NOMO-1 treated with dmso at 0.1 percent for 144 hours (cell line): ENCODE data around the gene TTC3.

Experiments used
- DNase-seq: peaks from one replicate; lab custom pipeline; 2025; ENCODE audit not compliant: unreplicated experiment; lab: John Stamatoyannopoulos, UW

Gene TTC3

DNA sequence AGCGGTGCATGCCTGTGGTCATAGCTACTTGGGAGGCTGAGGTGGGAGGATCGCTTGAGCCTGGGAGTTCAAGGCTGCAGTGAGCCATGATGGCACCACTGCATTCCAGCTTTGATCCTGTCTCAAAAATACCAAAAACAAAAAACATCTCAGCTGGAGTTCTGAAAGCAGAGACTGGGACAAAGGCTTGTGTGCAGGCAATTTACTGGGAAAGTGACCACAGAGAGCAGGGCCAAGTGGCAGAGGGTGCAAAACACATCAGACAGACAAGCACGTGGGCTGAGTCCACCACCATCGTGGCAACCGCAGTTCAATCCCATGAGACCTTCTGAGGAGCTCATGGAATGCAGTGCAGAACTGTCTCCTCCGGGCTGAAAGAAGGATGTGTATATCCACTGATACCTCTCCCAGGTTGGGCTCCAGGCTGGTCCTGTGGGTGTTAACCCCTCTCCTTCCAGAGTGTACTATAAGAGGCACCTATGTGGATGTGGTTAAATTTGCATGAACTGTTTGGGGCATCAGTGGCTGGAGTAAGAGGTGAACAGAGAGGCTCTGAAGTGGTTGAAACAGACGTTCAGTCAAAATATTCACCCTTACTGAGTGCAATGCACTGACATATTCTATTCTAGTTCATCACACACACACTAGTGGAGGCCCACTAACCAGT is 11.0 kb upstream of the TTC3 start:
- no peak for DNase-seq

DNA sequence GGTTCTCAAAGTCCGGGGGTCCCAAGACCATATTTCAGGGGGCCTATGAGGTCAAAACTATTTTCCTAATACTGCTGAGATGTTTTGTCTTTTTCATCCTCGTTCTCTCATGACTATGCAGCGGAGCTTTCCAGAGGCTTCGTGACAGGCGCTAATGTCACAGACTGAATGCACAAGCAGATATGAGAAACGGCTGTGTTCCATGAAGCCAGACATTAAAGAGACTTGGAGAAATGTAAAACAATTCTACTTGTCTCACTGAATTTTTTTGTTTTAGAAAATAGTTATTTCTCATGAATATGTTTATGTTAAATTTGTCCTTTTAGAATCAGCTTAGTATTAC is 10.5 kb upstream of the TTC3 start:
- no peak for DNase-seq

DNA sequence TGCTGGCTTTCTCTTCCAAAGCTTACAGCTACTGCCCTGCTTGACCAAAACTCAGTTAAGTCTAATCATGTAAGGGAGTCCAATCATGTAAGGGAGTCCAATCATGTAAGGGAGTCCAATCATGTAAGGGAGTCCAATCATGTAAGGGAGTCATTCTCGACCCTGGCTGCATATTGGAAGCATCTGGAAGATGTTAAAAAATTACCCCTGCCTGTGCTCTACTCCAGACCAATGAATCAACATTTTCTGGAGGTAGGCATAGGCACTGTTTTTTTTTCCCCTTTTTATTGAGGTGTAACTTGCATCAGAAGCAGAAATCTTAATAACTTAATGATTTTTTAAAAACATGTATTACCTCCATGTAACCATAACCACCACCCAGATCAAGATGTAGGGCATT is 9.6 kb upstream of the TTC3 start:
- DNase-seq: no peak

DNA sequence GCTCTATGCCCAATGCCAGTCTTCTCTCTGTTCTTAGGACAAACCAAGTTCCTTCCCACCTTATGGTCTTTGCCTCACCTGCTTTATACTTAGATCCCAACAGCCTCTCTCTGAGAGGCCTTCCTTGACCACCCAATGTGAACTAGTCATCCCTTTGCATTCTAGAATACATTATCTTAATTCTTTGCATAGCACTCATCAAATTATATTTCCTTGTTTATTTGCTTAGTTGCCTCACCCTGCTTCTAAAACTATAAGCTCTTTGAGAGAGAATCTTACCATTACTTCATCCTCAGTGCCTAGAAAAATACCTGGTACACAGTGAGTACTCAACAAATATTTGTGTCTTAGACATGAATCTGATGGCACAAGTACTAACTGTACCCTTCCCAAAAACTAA is 8.2 kb upstream of the TTC3 start:
- DNase-seq: no peak

DNA sequence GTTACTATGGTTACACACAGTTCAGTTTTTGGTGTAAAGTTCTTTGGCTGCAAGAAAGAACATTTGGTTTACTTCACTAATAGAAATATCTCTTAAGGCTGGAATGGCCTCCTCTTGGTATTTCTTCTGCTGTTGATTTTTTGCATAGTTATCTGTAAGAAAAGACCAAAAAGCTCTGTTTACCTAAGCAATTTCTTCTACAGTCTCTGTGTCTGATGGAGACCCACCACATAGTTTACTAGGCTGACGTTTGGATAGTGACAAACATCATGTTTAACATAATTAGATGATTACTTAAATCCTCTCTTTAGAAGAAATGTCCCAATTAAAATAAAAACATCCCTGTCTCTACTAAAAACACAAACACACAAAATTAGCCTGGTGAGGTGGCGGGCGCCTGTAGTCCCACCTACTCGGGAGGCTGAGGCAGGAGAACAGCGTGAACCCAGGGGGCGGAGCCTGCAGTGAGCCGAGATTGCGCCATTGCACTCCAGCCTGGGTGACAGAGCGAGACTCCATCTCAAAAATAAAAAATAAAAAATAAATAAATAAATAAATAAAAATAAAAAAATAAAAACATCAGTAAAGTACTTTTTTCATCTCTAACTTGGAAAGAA is 7.4 kb upstream of the TTC3 start:
- no peak for DNase-seq

DNA sequence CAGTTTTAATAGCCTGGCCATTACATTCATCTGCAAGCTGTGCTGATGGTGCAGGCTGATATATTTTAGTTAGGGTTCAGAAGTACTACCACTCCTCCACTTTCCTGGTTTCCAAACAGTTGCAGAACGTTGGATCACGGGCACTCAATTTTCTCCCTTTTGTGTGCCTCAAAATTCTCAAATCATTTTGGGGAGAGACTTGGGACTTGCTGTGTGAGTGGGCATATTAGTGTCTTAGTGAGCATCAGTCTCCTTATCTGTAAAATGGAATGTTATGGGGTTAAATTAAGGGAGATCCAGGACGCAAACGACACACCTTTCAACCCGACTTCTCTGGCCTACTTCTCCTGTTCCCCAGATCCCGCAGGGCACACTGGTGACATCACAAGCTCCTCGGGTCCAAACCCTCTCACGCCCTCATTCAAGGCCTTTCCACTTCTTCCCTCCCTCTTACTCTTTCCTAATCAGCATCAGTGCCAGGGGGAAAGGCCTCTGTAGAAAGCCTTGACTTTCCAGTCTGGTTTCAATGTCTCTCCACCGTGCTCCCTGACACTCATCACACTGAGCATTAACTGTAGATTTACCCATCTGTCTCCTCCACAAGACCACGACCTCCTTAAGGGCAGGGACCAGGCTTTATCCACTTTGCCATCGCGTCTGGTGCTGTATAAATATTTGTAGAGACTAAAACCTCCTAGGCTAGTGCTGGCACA is 1.3 kb upstream of the TTC3 start:
- no peak for DNase-seq

DNA sequence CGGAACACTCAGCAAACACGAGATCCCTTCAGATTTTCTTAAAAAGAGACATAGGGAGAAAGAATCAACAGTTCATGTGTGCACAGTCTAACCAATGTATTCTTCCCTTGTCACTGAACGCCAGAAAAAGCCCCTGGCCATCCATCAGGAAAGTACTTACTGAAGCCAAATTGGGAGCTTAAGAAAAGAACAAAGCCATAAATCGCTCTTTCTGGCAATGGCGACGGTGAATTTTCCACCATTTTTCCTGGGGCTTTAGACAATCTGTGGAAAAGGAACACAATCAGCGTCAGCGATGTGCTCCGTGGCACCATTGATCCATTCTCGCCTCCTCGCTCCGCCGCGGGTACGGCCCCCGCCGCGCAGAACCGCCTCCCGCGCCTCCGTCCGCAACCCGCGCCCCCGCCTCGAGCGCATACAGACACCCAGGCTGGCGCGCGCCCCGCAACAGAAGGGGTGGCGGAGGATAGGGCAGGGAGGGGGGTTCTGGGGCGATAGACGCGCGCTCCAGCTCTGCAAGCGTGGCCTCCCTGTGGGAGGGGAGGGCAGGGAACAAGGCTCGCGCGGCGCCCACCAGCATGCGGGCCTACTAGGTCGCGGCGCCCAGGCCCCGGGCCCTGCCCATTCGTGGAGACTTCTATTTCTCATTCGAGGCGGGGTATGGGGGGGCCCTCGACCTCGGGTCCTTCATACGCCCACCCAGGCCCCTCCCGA is 623 bp upstream of the TTC3 start:
- peak; percentile 52 for DNase-seq

DNA sequence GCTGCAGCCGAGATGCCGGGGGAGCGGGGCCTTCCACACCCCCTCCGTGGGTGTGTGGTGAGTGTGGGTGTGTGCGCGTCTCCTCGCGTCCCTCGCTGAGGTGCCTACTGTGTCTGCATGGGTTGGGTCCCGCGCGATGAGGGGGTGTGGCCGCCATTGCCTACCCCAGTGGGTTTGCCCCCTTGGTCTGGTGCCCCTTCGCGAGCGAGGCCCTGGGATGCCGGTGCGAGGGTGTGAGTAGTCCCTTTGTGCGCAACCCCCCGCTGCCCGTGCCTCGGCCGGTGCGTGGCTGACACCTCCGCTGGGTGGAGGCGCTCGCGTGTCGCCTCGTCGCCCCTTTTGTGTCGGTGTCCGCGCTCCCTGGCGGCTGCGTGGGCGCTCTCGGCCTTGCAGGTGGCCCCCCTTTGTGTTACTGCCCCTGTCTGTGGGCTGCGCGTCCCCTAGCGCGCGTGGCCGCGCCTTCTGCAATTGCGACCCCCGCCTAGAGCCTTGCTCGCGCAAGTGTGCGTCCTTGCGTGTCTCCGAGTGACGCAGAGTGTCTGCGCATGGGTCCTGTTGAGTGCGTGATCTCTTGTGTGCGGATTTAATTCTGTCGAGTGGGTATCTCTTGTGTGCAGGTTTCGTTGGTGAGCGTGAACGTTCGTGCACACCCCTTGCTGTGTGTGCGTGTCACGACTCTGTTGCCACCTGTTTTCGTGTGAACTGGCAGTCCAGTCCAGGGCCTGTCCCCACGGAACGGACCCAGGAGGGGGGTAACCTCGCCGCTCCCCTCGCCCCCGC is 553 bp downstream of the TTC3 start:
- no peak for DNase-seq

DNA sequence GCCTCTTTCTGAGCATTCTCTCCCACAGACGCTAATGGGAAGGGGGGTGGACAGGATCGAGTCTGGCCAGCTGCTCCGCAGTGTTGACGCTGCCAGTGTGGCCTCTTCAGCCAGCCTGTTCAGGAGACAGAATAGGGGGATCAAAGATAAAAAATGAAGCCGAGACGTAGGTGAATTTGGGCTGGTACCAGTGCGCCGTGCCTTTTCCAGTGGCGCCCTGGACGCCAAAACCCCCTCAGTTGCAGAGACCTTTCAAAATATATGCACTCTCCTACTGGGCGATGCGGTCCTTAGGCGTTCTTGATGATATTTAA is 1.1 kb downstream of the TTC3 start:
- no peak for DNase-seq

DNA sequence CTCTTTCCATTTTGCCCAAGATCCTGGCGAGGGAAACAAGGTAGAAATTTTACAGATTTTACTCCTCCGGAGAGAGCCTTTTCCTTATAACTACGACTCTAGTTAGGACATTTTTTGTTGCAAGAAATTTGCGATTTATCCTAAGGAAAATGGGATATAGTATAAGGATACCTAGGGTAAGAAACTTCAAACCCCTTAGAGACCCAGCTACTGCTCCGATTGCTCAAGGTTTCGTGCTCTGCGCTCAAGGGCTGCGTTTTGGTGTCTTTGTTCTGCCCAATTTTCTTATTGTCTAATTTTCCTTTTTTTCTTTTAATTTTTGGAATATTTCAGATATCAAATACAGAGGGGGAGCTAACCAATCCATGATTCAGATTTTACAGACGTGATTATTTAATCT is 1.5 kb downstream of the TTC3 start:
- no peak for DNase-seq

DNA sequence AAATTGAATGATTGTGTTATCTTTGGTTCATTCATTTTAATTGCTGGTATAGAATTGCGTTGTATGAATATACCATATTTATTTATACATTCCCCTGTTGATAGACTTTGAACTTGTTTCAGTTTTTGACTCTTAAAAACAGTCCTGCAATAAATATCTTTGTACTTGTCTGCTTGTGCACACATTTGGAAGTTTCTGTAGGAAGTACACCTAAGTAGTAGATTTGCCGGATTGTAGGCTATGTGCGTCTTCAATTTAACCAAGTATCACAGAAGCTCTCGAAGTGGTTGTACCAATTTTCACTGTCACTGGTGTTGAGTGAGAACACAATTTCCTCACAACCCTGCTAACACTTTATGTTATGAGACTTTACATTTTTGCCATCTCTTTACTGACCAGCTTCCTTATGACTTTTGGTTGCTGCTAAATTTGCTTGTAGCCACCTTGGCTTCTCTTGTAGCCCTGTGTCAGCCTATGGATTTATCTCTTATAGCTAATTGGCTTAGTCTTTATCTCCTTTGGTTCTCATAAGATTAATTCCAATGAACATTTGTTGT is 2.2 kb downstream of the TTC3 start:
- no peak for DNase-seq

DNA sequence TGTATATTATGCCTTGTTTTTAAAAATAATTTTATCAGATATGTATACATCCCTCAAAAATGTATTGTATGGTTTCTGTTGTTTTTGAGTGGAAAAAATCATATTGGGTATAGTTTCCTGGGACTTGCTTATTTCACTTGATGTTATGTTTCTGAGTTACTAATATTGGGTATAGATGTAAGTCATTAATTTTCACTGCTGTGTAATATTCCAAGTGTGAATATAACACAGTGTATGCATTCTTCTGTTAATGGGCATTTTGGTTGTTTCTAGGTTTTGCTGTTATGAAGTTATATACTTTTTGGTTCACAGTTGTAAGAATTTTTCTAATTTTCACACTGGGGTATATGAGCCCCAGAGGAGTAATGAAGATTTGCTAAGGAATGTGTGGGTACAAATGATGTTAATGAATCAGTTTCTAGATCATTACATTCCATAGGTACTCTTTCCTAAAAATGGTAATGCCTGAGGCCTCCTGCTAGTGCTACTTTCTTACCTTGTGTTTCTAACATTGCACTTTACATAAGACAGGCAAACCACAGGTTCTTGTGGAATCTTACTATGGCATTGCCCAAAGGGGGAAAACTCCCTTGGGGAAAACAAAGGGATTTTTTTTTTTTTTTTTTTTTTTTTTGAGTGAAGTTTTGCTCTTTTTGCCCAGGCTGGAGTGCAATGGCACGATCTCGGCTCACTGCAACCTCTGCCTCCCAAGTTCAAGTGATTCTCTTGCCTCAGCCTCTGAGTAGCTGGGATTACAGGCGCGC is 3.2 kb downstream of the TTC3 start:
- DNase-seq: no peak

DNA sequence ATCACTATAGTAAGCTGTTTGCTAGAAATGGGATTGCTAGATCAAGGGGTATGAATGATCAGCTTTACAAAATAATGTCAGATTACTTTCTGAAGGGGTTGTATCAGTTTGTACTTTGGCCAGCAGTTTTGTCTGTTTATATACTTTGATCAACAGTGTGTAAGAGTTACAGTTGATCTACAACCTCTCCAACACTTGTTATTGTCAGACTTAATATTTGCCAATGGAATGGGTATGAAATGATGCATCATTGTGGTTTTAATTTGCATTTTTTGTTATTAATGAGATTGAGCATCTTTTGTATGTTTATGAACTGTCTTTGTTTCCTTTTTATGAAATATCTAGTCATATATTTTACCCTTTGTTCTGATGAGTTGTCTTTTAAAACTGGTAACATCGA is 4.3 kb downstream of the TTC3 start:
- no peak for DNase-seq

DNA sequence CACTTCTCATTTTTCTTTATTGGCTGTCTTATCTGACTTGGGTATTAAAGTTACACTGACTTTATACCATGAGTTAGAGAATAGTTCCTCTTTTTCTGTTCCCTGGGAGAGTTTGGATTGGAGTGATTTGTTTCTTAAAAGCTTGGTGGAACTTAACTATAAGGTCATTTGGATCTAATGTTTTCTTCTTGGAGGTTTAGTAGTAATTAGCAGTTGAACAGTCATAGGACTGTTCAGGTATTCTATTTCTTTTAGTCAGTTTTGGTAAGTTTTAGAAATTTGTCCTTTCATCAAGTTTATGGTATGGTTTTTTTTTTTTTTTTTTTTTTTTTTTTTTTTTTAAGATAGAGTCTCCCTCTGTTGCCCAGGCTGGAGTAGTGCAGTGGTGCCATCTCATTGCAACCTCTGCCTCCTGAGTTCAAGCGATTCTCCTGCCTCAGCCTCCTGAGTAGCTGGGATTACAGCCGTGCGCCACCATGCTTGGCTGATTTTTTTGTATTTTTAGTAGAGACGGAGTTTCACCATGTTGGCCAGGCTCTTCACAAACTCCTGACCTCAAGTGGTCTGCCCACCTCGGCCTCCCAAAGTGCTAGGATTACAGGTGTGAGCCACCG is 6.3 kb downstream of the TTC3 start:
- DNase-seq: peak; percentile 8

DNA sequence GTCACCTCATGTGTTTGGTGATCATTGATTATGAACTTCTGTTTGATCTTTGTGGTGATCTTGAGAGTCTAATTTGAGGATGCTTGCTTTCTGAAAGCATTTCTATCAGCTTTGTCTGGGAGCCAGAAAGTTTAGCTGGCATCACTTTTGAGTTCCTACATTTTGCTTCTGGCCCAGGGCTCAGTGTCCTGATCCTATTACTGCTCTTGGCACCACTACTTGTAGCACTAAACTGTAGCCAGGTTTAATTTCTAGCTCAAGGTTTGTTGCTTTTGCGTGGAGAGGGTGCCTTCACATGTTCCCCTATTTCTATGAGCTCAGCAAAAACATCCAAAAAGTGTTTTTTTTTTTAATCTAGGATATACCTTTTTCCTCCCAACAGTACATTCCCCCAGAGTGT is 9.3 kb downstream of the TTC3 start:
- DNase-seq: no peak

DNA sequence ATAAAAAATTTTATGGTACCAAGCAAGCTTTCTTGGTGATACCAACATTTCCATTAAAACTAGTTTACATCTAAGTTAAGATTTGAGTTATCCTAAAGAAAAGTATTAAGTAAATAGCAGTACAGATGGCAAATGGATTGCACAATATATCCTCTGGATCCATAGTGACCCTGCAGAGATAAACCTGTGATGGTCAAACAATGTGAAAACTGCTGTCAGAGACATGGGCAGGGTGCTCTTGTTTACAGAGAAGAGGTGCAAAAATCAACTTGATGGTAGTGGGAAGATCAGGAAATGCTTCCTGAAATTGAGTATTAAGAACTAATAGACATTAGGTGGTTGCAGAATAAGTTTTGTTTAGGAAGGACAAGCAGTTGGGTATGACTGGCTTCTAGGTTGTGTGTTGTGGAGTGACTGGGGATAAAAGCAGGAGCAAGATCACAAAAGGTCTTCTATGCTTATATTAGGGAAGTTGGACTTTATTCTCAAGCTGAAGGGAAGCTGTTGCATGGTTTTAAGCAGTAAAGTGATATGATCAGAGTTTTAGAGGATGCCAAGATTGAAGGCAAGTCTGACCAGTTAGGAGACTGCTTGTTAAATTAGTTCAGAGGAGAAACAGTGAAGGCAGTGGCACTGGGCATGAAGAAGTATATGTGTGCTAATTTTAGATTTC is 9.9 kb downstream of the TTC3 start:
- no peak for DNase-seq

DNA sequence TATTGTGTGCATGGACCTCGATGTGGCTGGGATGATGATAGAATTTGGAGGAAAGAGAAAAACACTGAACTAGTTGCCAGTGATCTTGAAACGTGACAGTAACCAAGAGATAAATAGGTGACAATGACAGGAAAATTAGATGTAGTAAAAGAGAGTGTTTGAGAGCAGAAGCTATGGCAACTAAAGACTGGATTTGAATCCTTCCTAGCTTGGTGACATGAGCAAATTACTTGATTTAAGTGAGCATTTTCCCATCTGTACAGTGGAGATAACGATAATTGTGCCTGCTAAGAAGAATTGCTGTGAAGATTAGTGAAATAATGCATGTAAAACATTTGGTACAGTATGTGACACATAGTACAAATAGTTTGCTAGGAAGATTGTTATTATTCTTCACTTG is 12.7 kb downstream of the TTC3 start:
- no peak for DNase-seq

DNA sequence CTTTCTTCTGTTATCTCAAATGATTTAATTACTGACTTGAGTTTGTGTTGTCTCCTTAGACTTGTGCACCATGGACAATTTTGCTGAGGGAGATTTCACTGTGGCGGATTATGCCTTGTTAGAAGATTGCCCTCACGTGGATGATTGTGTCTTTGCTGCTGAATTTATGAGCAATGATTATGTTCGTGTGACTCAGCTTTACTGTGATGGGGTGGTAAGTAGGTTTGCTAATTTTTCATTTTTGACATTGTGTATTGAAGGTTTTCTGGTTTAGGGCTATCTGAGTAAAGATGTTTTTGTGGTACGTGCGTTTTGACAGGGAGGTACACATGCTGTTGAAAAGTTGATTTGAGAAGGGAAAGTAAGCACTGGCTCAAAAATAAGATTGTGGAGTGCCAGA is 14.1 kb downstream of the TTC3 start:
- no peak for DNase-seq

DNA sequence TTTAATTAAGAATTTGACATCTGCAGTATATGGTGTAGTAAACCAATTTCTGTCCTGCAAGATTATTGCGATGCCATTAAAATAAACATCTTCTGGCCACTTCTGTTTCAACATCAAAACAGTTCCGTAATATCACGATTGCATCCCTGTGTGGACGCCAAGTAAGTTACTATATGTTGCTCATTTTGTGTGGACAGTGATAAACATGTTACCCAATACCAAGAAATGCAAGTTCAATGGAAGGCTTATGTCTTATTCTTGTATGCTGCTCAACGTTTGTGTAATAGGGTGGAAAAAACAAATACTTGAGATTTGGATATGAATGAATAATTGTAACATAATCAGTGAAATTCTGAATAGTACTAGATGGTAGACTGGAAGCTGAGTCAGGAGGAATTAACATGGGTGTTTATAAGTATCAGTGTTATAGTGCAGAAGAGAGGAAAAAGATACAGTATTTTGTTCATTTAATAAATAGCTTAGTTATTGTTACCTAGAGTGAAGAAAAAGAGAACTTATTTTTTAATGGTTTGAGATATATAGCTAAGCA is 15.2 kb downstream of the TTC3 start:
- no peak for DNase-seq
